ENCODE measurements around the gene TRNAU1AP.
"Not testable (repeated sequence)": the region's sequence is repeated elsewhere in the genome, so short reads cannot be mapped to it uniquely, and the experiment has no call there.

The TRNAU1AP gene

GRCh38 chr1:28577052-28577678, 24.3 kb downstream of the TRNAU1AP start:
- no peak for DNase-seq (ENCODE audit: low spot score)

DNA sequence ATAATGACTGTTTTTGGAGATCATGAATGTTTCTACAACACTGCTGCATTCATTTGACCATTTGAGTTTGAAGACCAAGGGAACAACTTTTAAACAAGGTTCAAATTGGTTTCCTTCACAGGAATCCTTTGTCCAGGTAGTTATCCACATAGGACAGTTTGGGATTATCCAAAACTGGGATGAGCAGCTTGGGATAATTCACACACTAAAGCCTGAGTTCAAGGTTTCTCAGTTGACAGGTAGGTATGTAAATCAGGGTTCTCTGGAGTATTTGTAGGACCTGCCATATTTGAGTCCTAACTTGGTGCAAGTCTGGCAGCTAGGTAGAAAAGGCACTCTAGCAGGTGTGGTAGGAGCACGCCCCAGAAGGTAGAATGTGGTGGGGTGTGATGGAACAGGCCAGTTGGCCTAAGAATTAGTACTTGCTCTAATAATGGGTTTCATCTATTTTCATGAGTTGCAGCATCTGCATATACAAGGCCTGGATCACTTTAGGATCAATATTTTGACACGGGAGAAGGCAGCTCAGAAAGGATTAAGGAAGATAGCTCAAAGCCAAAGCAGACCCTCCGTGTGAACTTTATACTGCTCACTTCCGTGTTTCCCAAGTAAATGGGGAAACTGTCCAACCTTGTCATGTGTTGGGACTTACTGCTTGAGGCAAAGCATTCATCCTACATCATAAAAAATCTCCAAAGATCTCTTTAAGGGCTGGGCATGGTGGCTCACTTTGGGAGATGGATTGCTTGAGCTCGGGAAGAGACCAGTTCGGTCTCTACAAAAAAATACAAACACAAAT, 25.1 kb downstream of the TRNAU1AP start:
- DNase-seq (ENCODE audit: low spot score), result no peak

- DNase-seq (ENCODE audit: low spot score), result no peak
These were observed 25.9 kb downstream of the TRNAU1AP start for GRCh38 chr1:28578696-28579218.

DNA sequence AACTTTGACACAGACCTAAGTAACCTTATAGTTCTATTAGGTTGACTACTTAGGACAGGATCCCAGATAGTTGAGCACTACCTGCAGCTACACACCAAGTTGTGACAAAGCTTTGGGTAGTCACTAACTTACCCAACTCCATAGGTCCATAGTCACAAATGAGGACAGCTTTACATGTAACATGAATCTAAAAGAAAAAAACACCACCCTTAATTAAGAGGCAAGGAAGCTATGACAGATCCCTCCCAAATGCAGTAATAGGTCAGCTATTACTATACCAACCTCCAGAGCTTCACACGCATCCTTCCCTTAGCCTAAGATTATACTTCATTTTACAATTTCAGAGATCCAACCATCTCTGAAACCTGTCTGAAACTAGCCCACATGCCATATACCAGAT, 26.5 kb downstream of the TRNAU1AP start:
- DNase-seq (ENCODE audit: low spot score), result no peak

- peak; percentile 57 for DNase-seq (ENCODE audit: low spot score)
These were observed 28.0 kb downstream of the TRNAU1AP start for GRCh38 chr1:28580722-28581530.

DNA sequence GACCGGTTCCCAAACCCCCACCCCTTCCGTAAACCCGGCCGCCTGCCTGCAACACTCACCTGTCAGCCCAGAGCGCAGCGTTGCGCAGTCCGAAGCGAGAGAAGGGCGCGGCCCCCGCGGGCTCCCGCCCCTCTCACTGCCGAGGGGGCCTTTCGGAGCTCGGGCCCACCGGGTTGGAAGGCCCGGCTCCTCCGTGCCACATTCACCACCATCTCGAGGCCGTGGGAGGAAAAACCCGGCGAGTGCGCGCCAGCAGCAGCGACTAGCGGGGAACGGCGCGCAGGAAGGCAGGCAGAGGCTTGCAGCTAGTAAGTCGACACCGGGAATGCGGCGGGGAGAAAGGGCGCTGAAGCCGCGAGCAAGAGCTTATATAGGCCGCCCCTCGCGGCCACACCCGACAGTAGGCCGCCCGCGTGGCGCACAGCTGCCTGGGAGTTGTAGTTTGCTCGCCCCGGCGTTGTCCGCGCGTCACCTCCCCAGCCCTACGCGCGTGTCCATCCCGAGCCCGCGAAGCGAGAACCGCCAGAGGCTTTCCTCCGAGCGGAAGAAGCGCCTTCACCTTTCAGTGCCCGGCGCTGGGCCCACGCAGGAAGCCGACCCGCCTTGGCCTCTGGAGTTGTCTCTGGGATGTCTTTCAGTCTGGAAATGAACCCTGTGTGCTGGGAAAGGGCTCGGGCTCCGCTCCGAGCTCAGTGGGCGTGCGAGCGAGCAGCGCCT, 28.8 kb downstream of the TRNAU1AP start:
- DNase-seq (ENCODE audit: low spot score), result peak; percentile 97

DNA sequence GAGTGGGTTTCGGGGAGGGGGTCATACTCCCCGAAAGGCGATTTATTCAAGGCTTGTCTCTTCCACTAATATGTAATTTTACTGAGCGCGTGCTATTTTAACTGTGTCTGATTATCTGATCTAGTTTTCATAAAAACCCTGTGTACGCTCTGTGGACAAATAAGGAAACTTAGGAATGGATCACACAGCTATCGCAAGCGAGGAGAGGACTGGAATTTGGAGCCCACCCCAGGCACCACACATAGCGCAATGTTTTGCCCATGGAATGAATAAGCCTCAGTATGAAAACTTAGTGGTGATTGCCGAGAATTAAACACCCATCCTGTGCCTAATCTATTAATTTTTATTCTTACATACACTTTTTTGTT, 29.3 kb downstream of the TRNAU1AP start:
- DNase-seq (ENCODE audit: low spot score), result no peak

DNA sequence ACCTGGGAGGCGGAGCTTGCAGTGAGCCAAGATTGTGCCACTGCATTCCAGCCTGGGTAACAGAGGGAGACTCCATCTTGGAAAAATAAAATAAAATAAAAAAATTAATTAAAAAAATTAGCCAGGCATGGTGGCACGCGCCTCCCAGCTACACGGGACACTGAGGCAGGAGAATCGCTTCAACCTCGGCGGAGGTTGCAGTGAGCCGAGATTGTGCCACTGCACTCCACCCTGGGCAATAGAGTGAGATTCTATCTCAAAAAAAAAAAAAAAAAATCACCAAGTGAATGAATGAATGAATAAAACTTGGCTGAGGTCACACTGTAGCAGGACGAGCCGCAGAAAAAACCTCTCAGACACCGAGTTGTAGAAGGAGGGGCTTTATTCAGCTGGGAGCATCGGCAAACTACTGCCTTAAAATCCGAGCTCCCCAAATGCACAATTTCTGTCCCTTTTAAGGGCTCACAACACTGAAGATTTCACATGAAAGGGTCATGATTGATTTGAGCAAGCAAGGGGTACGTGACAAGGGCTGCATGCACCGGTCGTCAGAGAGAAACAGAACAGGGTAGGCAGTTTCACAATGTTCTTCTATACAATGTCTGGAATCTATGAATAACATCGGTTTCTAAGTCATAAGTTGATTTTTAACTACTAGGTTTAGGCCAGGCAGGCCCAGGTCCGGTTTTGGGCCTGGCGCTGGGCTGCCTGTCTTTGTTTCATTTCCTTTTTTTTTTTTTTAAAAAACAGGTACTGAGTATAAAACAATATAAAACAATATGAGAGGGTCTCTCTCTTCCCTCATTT, 33.9 kb downstream of the TRNAU1AP start:
- not testable (repeated sequence) for DNase-seq (ENCODE audit: low spot score)

GRCh38 chr1:28591708-28592320, 38.9 kb downstream of the TRNAU1AP start, which contains the start of gene RAB42:
RAB42 (plus strand) TSS chr1:28592265; CDS start chr1:28592512, 247 bp downstream.
- peak; percentile 68 for DNase-seq (ENCODE audit: low spot score)

DNA sequence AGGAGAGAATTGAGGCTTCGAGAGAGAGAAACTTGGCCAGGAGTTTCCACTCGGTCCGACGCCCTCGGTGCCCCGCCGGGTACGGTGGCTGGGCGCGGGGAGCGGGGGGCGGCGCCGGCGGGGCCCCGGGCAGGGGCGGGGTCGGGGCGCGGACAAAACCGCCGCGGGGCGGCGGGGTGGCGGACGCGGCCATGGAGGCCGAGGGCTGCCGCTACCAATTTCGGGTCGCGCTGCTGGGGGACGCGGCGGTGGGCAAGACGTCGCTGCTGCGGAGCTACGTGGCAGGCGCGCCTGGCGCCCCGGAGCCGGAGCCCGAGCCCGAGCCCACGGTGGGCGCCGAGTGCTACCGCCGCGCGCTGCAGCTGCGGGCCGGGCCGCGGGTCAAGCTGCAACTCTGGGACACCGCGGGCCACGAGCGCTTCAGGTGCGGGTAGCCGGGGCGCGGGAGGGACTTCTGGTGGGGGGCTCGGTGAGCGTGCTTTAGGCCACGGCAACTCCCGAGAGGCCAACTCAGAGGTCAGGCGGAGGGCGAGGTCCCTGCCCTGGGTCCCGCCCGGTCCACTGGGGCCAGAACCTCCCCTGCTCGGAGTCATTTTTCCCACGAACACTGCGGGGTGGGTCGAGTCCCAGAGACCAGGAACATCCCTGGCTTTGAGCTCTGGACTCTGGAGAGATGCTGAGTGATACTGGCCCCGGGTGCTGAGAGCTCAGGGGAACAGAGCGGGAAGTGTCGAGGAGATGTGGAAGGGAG, 39.6 kb downstream of the TRNAU1AP start:
- DNase-seq (ENCODE audit: low spot score), result peak; percentile 77

- DNase-seq (ENCODE audit: low spot score), result not testable (repeated sequence)
These were observed 41.1 kb downstream of the TRNAU1AP start for GRCh38 chr1:28593988-28594356.

DNA sequence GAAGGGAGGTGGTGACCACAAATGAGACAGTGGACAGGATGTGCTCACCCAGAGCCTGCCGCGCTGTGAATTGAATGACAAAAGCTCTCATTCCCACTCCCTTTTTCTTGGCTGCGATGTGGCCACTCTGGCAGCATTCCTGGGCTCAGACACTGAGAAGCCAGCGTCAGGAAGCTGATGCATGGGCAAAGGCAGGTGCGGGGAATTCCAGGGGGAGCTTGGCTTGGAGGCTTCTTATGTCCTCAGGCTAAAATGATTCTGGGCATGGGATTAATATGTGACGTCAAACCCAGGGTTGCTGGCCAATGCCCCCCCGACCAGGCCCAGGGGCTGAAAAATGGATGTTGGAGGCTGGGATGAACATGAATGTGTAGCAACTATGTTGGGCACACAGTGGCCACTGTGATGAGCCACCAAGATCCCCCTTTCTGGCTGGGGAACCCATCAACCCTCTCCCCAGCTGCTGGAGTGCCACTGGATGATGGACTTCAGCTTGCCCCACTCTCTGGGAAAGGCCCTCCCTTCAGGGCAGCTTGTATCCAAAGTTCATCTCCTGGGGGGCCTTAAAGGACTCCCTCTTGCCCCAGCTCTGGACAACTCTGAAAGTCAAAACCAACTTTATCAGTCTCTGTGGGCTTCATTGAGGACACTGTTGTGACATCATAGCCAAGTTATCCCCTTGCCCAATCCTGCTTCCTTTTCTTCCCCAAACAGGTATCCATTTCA, 42.0 kb downstream of the TRNAU1AP start:
- not testable (repeated sequence) for DNase-seq (ENCODE audit: low spot score)

GRCh38 chr1:28595412-28596191, 42.7 kb downstream of the TRNAU1AP start:
- DNase-seq (ENCODE audit: low spot score), result no peak

DNA sequence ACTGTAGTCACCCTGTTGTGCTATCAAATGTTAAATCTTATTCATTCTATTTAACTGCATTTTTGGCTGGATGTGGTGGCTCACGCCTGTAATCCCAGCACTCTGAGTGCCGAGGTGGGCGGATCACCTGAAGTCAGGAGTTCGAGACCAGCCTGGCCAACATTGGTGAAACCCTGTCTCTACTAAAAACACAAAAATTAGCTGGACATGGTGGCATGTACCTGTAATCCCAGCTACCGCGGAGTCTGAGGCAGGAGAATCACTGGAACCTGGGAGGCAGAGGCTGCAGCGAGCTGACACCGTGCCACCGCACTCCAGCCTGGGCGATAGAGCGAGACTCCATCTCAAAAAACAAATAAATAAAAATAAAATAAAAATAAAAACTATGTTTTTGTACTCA, 43.4 kb downstream of the TRNAU1AP start:
- DNase-seq (ENCODE audit: low spot score), result not testable (repeated sequence)

GRCh38 chr1:28601696-28602095, 48.8 kb downstream of the TRNAU1AP start:
- no peak for DNase-seq (ENCODE audit: low spot score)

GRCh38 chr1:28602536-28603439, 49.9 kb downstream of the TRNAU1AP start:
- DNase-seq (ENCODE audit: low spot score), result peak; percentile 65

- no peak for DNase-seq (ENCODE audit: low spot score)
These were observed 51.5 kb downstream of the TRNAU1AP start for GRCh38 chr1:28604411-28604810.

All from iPS-NIHi11 (cell line).